Measurements from ENCODE around the gene ZNF205. TPM values are rescaled to one million over a fixed set of nuclear protein-coding genes. Genes with fewer than 3 reads are reported as not detected.

Gene ZNF205
- total RNA-seq, 1 experiment from 2014 or later = not detected

DNA sequence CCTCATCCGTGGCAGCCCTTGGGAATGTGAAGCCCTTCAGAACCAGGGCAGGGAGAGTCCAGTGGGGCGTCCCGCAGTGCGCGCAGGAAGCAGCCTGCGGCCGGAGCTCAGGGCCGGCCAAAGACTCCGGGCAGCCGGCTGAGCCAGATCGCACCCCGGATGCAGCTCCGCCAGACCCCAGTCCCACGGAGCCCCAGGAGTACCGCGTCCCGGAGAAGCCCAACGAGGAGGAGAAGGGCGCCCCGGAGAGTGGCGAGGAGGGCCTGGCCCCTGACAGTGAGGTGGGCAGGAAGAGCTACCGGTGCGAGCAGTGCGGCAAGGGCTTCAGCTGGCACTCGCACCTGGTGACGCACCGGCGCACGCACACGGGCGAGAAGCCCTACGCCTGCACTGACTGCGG lies 6.9 kb downstream of the ZNF205 start:
- no peak overlapping the region for H2AFZ ChIP-seq (ENCODE audit: low read length)
- H4K20me1 ChIP-seq (ENCODE audit: insufficient read depth, low read depth, low read length) = no peaks in the 10 kb centered on the region
- no peaks in the 10 kb centered on the region for H3K79me2 ChIP-seq (ENCODE audit: low read length)
- no peak overlapping the region for H3K9ac ChIP-seq (ENCODE audit: low read length)
- H3K4me2 ChIP-seq (ENCODE audit: low read depth, low read length, poor library complexity, severe bottlenecking) = no peak overlapping the region
- no peaks in the 10 kb centered on the region for H3K27me3 ChIP-seq (ENCODE audit: low read length)
- H3K4me3 ChIP-seq (ENCODE audit: low read length) = no peak overlapping the region
- no peak for DNase-seq
- no peaks in the 10 kb centered on the region for H3K9me2 ChIP-seq (replicated peaks; ENCODE audit: insufficient read depth, low read length)
- no peaks in the 10 kb centered on the region for H3K36me3 ChIP-seq (ENCODE audit: insufficient read depth, low read length)
- H3K4me1 ChIP-seq (ENCODE audit: low read length) = peaks cover 7% of the 10 kb centered on the region
- no peak overlapping the region for H3K27ac ChIP-seq (ENCODE audit: low read length)
- no peaks in the 10 kb centered on the region for H3K9me3 ChIP-seq (ENCODE audit: low read length)

DNA sequence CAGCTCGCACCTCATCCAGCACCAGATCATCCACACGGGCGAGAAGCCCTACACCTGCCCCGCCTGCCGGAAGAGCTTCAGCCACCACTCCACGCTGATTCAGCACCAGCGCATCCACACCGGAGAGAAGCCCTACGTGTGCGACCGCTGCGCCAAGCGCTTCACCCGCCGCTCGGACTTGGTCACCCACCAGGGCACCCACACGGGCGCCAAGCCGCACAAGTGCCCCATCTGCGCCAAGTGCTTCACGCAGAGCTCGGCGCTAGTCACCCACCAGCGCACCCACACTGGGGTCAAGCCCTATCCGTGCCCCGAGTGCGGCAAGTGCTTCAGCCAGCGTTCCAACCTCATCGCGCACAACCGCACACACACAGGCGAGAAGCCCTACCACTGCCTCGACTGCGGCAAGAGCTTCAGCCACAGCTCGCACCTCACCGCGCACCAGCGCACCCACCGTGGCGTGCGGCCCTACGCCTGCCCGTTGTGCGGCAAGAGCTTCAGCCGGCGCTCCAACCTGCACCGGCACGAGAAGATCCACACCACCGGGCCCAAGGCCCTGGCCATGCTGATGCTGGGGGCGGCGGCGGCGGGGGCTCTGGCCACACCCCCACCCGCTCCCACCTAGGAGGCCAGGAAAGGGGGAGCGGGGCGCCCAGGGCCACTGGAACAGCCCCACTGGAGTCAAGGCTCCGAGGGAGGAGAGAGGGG lies 7.5 kb downstream of the ZNF205 start:
- H3K4me3 ChIP-seq (ENCODE audit: low read length) = no peak overlapping the region
- no peak overlapping the region for H3K9ac ChIP-seq (ENCODE audit: low read length)
- H3K27ac ChIP-seq (ENCODE audit: low read length) = no peak overlapping the region
- H3K36me3 ChIP-seq (ENCODE audit: insufficient read depth, low read length) = no peaks in the 10 kb centered on the region
- no peaks in the 10 kb centered on the region for H3K9me3 ChIP-seq (ENCODE audit: low read length)
- no peaks in the 10 kb centered on the region for H3K9me2 ChIP-seq (replicated peaks; ENCODE audit: insufficient read depth, low read length)
- H2AFZ ChIP-seq (ENCODE audit: low read length) = no peak overlapping the region
- H4K20me1 ChIP-seq (ENCODE audit: insufficient read depth, low read depth, low read length) = no peaks in the 10 kb centered on the region
- peaks cover 8% of the 10 kb centered on the region for H3K4me1 ChIP-seq (ENCODE audit: low read length)
- DNase-seq = no peak
- no peaks in the 10 kb centered on the region for H3K79me2 ChIP-seq (ENCODE audit: low read length)
- H3K4me2 ChIP-seq (ENCODE audit: low read depth, low read length, poor library complexity, severe bottlenecking) = no peak overlapping the region
- H3K27me3 ChIP-seq (ENCODE audit: low read length) = no peaks in the 10 kb centered on the region

DNA sequence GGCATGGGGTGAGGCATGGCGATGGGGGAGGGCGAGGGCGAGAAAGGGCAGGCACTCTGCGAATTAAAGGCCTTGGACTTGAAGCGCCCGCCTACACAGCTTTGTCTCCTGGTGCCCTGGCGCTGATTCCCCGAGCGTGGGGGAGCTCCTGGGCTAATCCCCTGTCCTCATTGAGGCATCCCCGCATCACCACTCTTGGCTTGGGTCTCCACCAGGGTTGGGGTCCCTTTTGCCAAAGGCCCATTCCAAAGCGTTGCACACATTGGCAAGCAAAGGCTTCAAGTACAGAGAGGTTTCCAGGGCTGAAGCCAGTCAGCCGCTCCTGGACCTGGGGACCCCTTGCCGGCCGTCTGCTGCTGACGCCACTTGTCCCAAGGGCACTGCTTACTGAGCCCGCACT lies 8.0 kb downstream of the ZNF205 start:
- no peak for DNase-seq
- Histone ChIP-seq H3K79me2 (ENCODE audit: low read length) (no peaks in the 10 kb centered on the region), H3K4me2 (ENCODE audit: low read depth, low read length, poor library complexity, severe bottlenecking) (no peak overlapping the region), H3K4me3 (ENCODE audit: low read length) (no peak overlapping the region), H3K36me3 (ENCODE audit: insufficient read depth, low read length) (no peaks in the 10 kb centered on the region), H3K27ac (ENCODE audit: low read length) (no peak overlapping the region), H2AFZ (ENCODE audit: low read length) (no peak overlapping the region), H3K9ac (ENCODE audit: low read length) (no peak overlapping the region), H4K20me1 (ENCODE audit: insufficient read depth, low read depth, low read length) (no peaks in the 10 kb centered on the region), H3K9me3 (ENCODE audit: low read length) (no peaks in the 10 kb centered on the region), H3K4me1 (ENCODE audit: low read length) (peaks cover 13% of the 10 kb centered on the region), H3K27me3 (ENCODE audit: low read length) (no peaks in the 10 kb centered on the region), H3K9me2 (replicated peaks; ENCODE audit: insufficient read depth, low read length) (no peaks in the 10 kb centered on the region)

DNA sequence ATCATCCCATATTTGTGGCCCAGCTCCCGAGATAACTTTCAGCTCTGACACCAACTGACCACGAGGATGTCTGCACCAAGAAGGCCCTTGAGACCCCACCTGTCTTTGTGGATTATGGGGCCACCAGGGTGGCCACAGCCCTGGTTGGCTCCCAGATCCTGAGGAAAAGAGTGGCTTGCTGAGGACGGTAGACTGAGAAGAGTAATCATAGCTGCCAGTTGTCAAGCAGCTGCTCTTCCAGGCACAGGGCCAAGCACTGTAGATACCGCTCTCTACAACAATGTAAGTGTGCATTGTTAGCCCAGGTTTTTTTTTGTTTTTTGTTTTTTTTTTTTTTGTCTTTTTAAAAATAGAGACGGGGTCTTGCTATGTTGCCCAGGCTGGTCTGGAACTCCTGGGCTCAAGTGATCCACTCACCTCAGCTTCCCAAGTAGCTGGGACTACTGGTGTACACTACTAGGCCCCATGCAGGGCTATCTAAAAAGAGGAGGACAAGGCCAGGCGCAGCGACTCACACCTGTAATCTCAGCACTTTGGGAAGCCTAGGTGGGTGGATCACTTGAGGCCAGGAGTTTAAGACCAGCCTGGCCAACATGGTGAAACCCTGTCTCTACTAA lies 9.6 kb downstream of the ZNF205 start:
- no peaks in the 10 kb centered on the region for H3K27me3 ChIP-seq (ENCODE audit: low read length)
- no peak for DNase-seq

GRCh38 chr16:3122926-3123570 lies 10.7 kb downstream of the ZNF205 start:
- Histone ChIP-seq H3K4me1 (ENCODE audit: low read length) (peaks cover 14% of the 10 kb centered on the region), H3K4me3 (ENCODE audit: low read length) (peak overlapping the region; percentile 73), H2AFZ (ENCODE audit: low read length) (peak overlapping the region; percentile 85; the same call in 1 of the 2 replicates), H3K9me3 (ENCODE audit: low read length) (no peaks in the 10 kb centered on the region), H3K79me2 (ENCODE audit: low read length) (no peaks in the 10 kb centered on the region), H3K4me2 (ENCODE audit: low read depth, low read length, poor library complexity, severe bottlenecking) (peak overlapping the region; percentile 80), H3K27ac (ENCODE audit: low read length) (no peak overlapping the region), H3K27me3 (ENCODE audit: low read length) (no peaks in the 10 kb centered on the region), H4K20me1 (ENCODE audit: insufficient read depth, low read depth, low read length) (no peaks in the 10 kb centered on the region), H3K9ac (ENCODE audit: low read length) (peak overlapping the region; percentile 74), H3K36me3 (ENCODE audit: insufficient read depth, low read length) (peaks cover 5% of the 10 kb centered on the region; the same call in 1 of the 2 replicates), H3K9me2 (replicated peaks; ENCODE audit: insufficient read depth, low read length) (no peaks in the 10 kb centered on the region)
- no peak for DNase-seq

More for the DNA sequence above, 9.6 kb downstream of the ZNF205 start:
- no peak overlapping the region for H2AFZ ChIP-seq (ENCODE audit: low read length)
- no peaks in the 10 kb centered on the region for H3K9me3 ChIP-seq (ENCODE audit: low read length)
- H4K20me1 ChIP-seq (ENCODE audit: insufficient read depth, low read depth, low read length) = no peaks in the 10 kb centered on the region
- H3K79me2 ChIP-seq (ENCODE audit: low read length) = no peaks in the 10 kb centered on the region
- no peak overlapping the region for H3K9ac ChIP-seq (ENCODE audit: low read length)
- no peaks in the 10 kb centered on the region for H3K9me2 ChIP-seq (replicated peaks; ENCODE audit: insufficient read depth, low read length)
- H3K4me3 ChIP-seq (ENCODE audit: low read length) = no peak overlapping the region
- H3K27ac ChIP-seq (ENCODE audit: low read length) = no peak overlapping the region
- no peaks in the 10 kb centered on the region for H3K36me3 ChIP-seq (ENCODE audit: insufficient read depth, low read length)
- H3K4me2 ChIP-seq (ENCODE audit: low read depth, low read length, poor library complexity, severe bottlenecking) = no peak overlapping the region
- peaks cover 14% of the 10 kb centered on the region for H3K4me1 ChIP-seq (ENCODE audit: low read length)

DNA sequence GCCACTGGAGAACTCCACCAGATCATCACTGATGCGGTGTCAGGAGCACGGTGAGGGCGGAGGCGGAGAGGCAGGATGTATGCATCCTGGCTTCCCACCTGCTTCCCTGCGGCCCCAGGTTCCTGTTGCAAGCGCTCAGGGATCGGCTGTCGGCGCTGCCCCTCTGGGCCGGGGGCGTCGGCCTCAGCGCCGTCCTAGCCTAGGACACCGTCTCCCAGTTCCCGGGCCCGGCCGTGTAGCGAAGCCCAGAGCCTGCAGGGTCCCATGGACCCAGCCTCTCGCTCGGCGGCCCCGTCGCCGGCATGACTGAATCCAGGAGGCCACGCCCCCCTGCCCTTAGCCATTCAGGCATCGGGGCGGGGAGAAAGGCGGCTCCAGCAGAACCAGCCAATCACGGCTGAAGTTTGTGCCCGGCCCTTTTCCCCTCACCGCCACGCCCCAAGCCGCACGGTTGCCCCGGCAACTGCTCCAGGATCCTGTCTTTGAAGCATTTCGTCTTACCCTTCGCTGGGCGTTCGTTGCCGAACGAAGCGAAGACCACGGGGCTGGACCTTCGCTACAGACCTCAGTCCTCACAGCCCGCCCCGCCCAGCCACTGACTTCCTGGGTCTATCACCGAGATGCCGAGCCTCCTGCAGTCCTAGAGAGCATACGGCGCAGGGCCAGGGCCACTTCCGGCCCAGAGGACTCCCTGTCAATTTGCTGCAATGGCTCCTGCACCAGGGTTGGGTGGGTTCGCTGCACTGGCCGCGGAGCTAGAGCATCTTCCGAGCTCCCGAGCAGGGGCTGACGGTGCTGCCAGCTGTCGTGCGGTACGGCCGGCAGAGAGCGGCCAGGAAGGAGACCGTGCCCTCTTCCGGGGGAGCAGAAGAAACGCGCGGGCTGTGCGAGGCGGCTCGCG lies 11.8 kb downstream of the ZNF205 start:
- peak overlapping the region; percentile 73 for H3K4me3 ChIP-seq (ENCODE audit: low read length)
- H3K9ac ChIP-seq (ENCODE audit: low read length) = peak overlapping the region; percentile 74
- H3K9me2 ChIP-seq (replicated peaks; ENCODE audit: insufficient read depth, low read length) = no peaks in the 10 kb centered on the region
- H3K4me1 ChIP-seq (ENCODE audit: low read length) = peaks cover 23% of the 10 kb centered on the region
- H3K79me2 ChIP-seq (ENCODE audit: low read length) = no peaks in the 10 kb centered on the region; the same call in 1 of the 2 replicates
- peak overlapping the region; percentile 3 for H3K27ac ChIP-seq (ENCODE audit: low read length)
- no peaks in the 10 kb centered on the region for H4K20me1 ChIP-seq (ENCODE audit: insufficient read depth, low read depth, low read length)
- H2AFZ ChIP-seq (ENCODE audit: low read length) = peak overlapping the region; percentile 85
- H3K9me3 ChIP-seq (ENCODE audit: low read length) = no peaks in the 10 kb centered on the region
- no peaks in the 10 kb centered on the region for H3K27me3 ChIP-seq (ENCODE audit: low read length)
- DNase-seq = peak; percentile 98
- H3K4me2 ChIP-seq (ENCODE audit: low read depth, low read length, poor library complexity, severe bottlenecking) = peak overlapping the region; percentile 80
- H3K36me3 ChIP-seq (ENCODE audit: insufficient read depth, low read length) = peaks cover 5% of the 10 kb centered on the region; the same call in 1 of the 2 replicates

- Histone ChIP-seq H3K4me3 (ENCODE audit: low read length) (no peak overlapping the region), H3K9me3 (ENCODE audit: low read length) (no peaks in the 10 kb centered on the region), H3K4me2 (ENCODE audit: low read depth, low read length, poor library complexity, severe bottlenecking) (no peak overlapping the region), H2AFZ (ENCODE audit: low read length) (no peak overlapping the region), H3K9me2 (replicated peaks; ENCODE audit: insufficient read depth, low read length) (no peaks in the 10 kb centered on the region), H3K27ac (ENCODE audit: low read length) (no peak overlapping the region), H4K20me1 (ENCODE audit: insufficient read depth, low read depth, low read length) (no peaks in the 10 kb centered on the region), H3K27me3 (ENCODE audit: low read length) (no peaks in the 10 kb centered on the region), H3K36me3 (ENCODE audit: insufficient read depth, low read length) (peaks cover 12% of the 10 kb centered on the region; the same call in 1 of the 2 replicates), H3K4me1 (ENCODE audit: low read length) (peaks cover 32% of the 10 kb centered on the region), H3K79me2 (ENCODE audit: low read length) (peaks cover 9% of the 10 kb centered on the region), H3K9ac (ENCODE audit: low read length) (no peak overlapping the region)
- DNase-seq = no peak
These were observed 15.4 kb downstream of the ZNF205 start for GRCh38 chr16:3127745-3128144.

Data from Karpas-422 (cell line).